Activated CD4-positive, alpha-beta memory T cell treated with anti-CD3 and anti-CD28 coated beads for 36 hours (primary cell): ENCODE measurements around the gene ATF3. TPM values are rescaled to one million over a fixed set of nuclear protein-coding genes. Genes with fewer than 3 reads are reported as not detected.
A peak's percentile ranks its signal among the peaks of the same experiment; 100 is the strongest.
"Not testable (repeated sequence)": the region's sequence is repeated elsewhere in the genome, so short reads cannot be mapped to it uniquely, and the experiment has no call there.

Experiments used
- CTCF ChIA-PET: fragments of 350-600 bp; sonication (Branson Sonifier 250); formaldehyde crosslinking; loops from one replicate; lab custom pipeline; 2021; ENCODE audit warnings: antibody characterized with exemption, inconsistent platforms; lab: Charles Lee
- POLR2A ChIA-PET: fragments of 350-600 bp; sonication (Branson Sonifier 250); formaldehyde crosslinking; loops from one replicate; lab custom pipeline; 2021; ENCODE audit warnings: antibody characterized with exemption; lab: Charles Lee
- DNase-seq: peaks from one replicate; pipeline ENCODE4 v3.0.0-alpha.2; 2020
- H3K27ac Mint-ChIP-seq: one replicate; pipeline ENCODE4 v1.8.0; 2021; ENCODE audit warnings: mixed read lengths
- H3K27me3 Mint-ChIP-seq: one replicate; pipeline ENCODE4 v1.8.0; 2021; ENCODE audit warnings: mixed read lengths
- H3K36me3 Mint-ChIP-seq: one replicate; pipeline ENCODE4 v1.8.0; 2021; ENCODE audit warnings: mixed read lengths
- H3K4me1 Mint-ChIP-seq: one replicate; pipeline ENCODE4 v1.8.0; 2021; ENCODE audit warnings: low read depth, mixed read lengths
- H3K4me3 Mint-ChIP-seq: one replicate; pipeline ENCODE4 v1.8.0; 2021; ENCODE audit warnings: mild to moderate bottlenecking, mixed read lengths
- H3K9me3 Mint-ChIP-seq: one replicate; pipeline ENCODE4 v1.8.0; 2021; ENCODE audit warnings: mixed read lengths
- intact Hi-C: fragments of 100-400 bp; cut with micrococcal nuclease; formaldehyde crosslinking; loops from one replicate; pipeline ENCODE4 v1.15.1; 2023
- total RNA-seq, 2 experiments: library from RNA; stranded (reverse); gene quantifications; one replicate each; pipeline ENCODE4 v1.2.3, GENCODE V29; 2021

The ATF3 gene
- total RNA-seq, 2 experiments from 2014 or later, result 49.7 to 51.5 TPM

GRCh38 chr1:212633161-212633560, 24.6 kb downstream of the ATF3 start:
- intact Hi-C loops, result no loop called here
- ChIA-PET POLR2A (interaction anchor here (0.7 kb wide), 1 partner anchor 142 kb away, joined by 3 read pairs; no protein-coding TSS in a partner anchor), CTCF (interaction anchor here (4.8 kb wide), 1 partner anchor 156 kb away, joined by 27 read pairs; no protein-coding TSS in a partner anchor)
- no peak for DNase-seq
- peaks cover 33% of the 10 kb centered on the region for H3K4me1 Mint-ChIP-seq
- H3K4me3 Mint-ChIP-seq, result no peak overlapping the region
- H3K36me3 Mint-ChIP-seq, result peaks cover 3% of the 10 kb centered on the region
- H3K27ac Mint-ChIP-seq, result no peak overlapping the region
- H3K9me3 Mint-ChIP-seq, result peaks cover 9% of the 10 kb centered on the region
- peaks cover 1% of the 10 kb centered on the region for H3K27me3 Mint-ChIP-seq

GRCh38 chr1:212634252-212634651, 25.7 kb downstream of the ATF3 start:
- Mint-ChIP-seq H3K36me3 (peaks cover 3% of the 10 kb centered on the region), H3K27me3 (peaks cover 3% of the 10 kb centered on the region), H3K4me3 (no peak overlapping the region), H3K4me1 (peaks cover 33% of the 10 kb centered on the region), H3K9me3 (peaks cover 9% of the 10 kb centered on the region), H3K27ac (no peak overlapping the region)
- DNase-seq, result no peak
- intact Hi-C loops, result no loop called here
- CTCF ChIA-PET, result interaction anchor here (1.2 to 1.3 kb wide), 2 partner anchors 20 to 154 kb away, joined by 3 read pairs; no protein-coding TSS in a partner anchor
- POLR2A ChIA-PET, result interaction anchor here (1.4 kb wide), 1 partner anchor 26 kb away, joined by 4 read pairs; the partner anchor contains the start of gene ATF3

GRCh38 chr1:212635141-212635631, 26.6 kb downstream of the ATF3 start:
- intact Hi-C loops, result no loop called here
- Mint-ChIP-seq H3K36me3 (peaks cover 3% of the 10 kb centered on the region), H3K27ac (peak overlapping the region; percentile 40), H3K27me3 (peaks cover 3% of the 10 kb centered on the region), H3K4me3 (no peak overlapping the region), H3K4me1 (peaks cover 33% of the 10 kb centered on the region), H3K9me3 (peaks cover 9% of the 10 kb centered on the region)
- ChIA-PET POLR2A (interaction anchor here (1.4 kb wide), 1 partner anchor 27 kb away, joined by 4 read pairs; the partner anchor contains the start of gene ATF3), CTCF (interaction anchor here (1.2 to 1.3 kb wide), 2 partner anchors 21 to 155 kb away, joined by 3 read pairs; no protein-coding TSS in a partner anchor)
- no peak for DNase-seq

- CTCF ChIA-PET, result interaction anchor here (0.9 kb wide), 1 partner anchor 161 kb away, joined by 3 read pairs; no protein-coding TSS in a partner anchor
- peaks cover 3% of the 10 kb centered on the region for H3K36me3 Mint-ChIP-seq
- no peak overlapping the region for H3K4me3 Mint-ChIP-seq
- no peak for DNase-seq
- H3K27ac Mint-ChIP-seq, result no peak overlapping the region
- peaks cover 13% of the 10 kb centered on the region for H3K9me3 Mint-ChIP-seq
- peaks cover 6% of the 10 kb centered on the region for H3K27me3 Mint-ChIP-seq
- intact Hi-C loops, result no loop called here
- POLR2A ChIA-PET, result no interaction called here
- peaks cover 33% of the 10 kb centered on the region for H3K4me1 Mint-ChIP-seq
Measured at GRCh38 chr1:212637902-212638301, 29.3 kb downstream of the ATF3 start.

GRCh38 chr1:212638492-212639151, 30.1 kb downstream of the ATF3 start:
- Mint-ChIP-seq H3K4me3 (no peak overlapping the region), H3K27me3 (peaks cover 6% of the 10 kb centered on the region), H3K27ac (no peak overlapping the region), H3K36me3 (peaks cover 3% of the 10 kb centered on the region), H3K4me1 (peaks cover 33% of the 10 kb centered on the region), H3K9me3 (peaks cover 13% of the 10 kb centered on the region)
- intact Hi-C loops, result no loop called here
- POLR2A ChIA-PET, result no interaction called here
- no peak for DNase-seq
- CTCF ChIA-PET, result interaction anchor here (1.1 to 2.7 kb wide), 2 partner anchors 26 to 180 kb away, joined by 3 to 8 read pairs; no protein-coding TSS in a partner anchor

- H3K27ac Mint-ChIP-seq, H3K27me3 Mint-ChIP-seq, H3K4me3 Mint-ChIP-seq, DNase-seq, intact Hi-C loops, POLR2A ChIA-PET, H3K36me3 Mint-ChIP-seq: not testable (repeated sequence)
- H3K4me1 Mint-ChIP-seq, result peaks cover 33% of the 10 kb centered on the region
- H3K9me3 Mint-ChIP-seq, result peaks cover 10% of the 10 kb centered on the region
- CTCF ChIA-PET, result interaction anchor here (1.1 to 2.7 kb wide), 2 partner anchors 25 to 180 kb away, joined by 3 to 8 read pairs; no protein-coding TSS in a partner anchor
Measured at GRCh38 chr1:212639524-212639923, 31.0 kb downstream of the ATF3 start.

GRCh38 chr1:212640223-212640878, 31.8 kb downstream of the ATF3 start:
- POLR2A ChIA-PET, result no interaction called here
- Mint-ChIP-seq H3K4me3 (no peak overlapping the region), H3K36me3 (no peaks in the 10 kb centered on the region), H3K9me3 (peaks cover 5% of the 10 kb centered on the region), H3K27me3 (peaks cover 6% of the 10 kb centered on the region), H3K4me1 (peaks cover 26% of the 10 kb centered on the region), H3K27ac (no peak overlapping the region)
- DNase-seq, result no peak
- intact Hi-C loops, result no loop called here
- CTCF ChIA-PET, result interaction anchor here (0.7 to 2.7 kb wide), 5 partner anchors 10 to 109 kb away, joined by 3 to 8 read pairs (median 5); no protein-coding TSS in a partner anchor

GRCh38 chr1:212641956-212642355, 33.4 kb downstream of the ATF3 start:
- POLR2A ChIA-PET, result no interaction called here
- H3K4me3 Mint-ChIP-seq, result no peak overlapping the region

GRCh38 chr1:212643877-212644276, 35.3 kb downstream of the ATF3 start:
- intact Hi-C loops, result no loop called here
- ChIA-PET CTCF (no interaction called here), POLR2A (no interaction called here)
- Mint-ChIP-seq H3K27me3 (peaks cover 7% of the 10 kb centered on the region), H3K4me3 (no peak overlapping the region), H3K9me3 (peaks cover 5% of the 10 kb centered on the region), H3K27ac (no peak overlapping the region), H3K36me3 (no peaks in the 10 kb centered on the region), H3K4me1 (no peaks in the 10 kb centered on the region)
- no peak for DNase-seq

More at GRCh38 chr1:212641956-212642355, 33.4 kb downstream of the ATF3 start:
- Mint-ChIP-seq H3K27ac (no peak overlapping the region), H3K4me1 (peaks cover 10% of the 10 kb centered on the region), H3K9me3 (peaks cover 5% of the 10 kb centered on the region), H3K36me3 (no peaks in the 10 kb centered on the region), H3K27me3 (peaks cover 6% of the 10 kb centered on the region)
- intact Hi-C loops, result no loop called here
- CTCF ChIA-PET, result interaction anchor here (1.0 to 1.5 kb wide), 3 partner anchors 23 to 186 kb away, joined by 3 to 7 read pairs (median 4); no protein-coding TSS in a partner anchor
- no peak for DNase-seq

GRCh38 chr1:212644866-212645545, 36.4 kb downstream of the ATF3 start:
- Mint-ChIP-seq H3K36me3 (no peaks in the 10 kb centered on the region), H3K27ac (no peak overlapping the region), H3K4me3 (no peak overlapping the region), H3K27me3 (peaks cover 6% of the 10 kb centered on the region), H3K4me1 (no peaks in the 10 kb centered on the region), H3K9me3 (peaks cover 5% of the 10 kb centered on the region)
- POLR2A ChIA-PET, result no interaction called here
- CTCF ChIA-PET, result interaction anchor here (1.2 kb wide), 1 partner anchor 20 kb away, joined by 4 read pairs; no protein-coding TSS in a partner anchor
- intact Hi-C loops, result no loop called here
- DNase-seq, result no peak
